ENCODE data around the gene OR8G1.

DNA sequence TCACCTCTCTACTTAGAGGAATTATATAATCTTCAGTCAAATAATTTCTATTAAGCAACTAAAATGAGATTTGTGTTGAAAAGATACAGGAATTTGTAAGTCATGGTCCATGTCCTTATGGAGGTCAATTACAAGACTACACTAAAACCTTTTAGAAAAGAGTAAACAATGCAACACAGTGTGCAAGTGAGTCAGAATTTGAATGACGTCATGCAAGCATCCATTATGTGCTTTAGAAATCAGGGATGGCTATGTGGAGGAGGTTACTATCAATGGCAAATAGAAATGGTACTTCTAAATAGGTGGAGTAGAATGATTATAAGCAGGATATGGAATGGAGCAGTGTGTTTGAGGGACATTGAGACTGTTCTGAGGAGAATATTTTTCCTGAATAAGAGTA is 41.2 kb upstream of the OR8G1 start:
- TF ChIP-seq, protein P1, sequence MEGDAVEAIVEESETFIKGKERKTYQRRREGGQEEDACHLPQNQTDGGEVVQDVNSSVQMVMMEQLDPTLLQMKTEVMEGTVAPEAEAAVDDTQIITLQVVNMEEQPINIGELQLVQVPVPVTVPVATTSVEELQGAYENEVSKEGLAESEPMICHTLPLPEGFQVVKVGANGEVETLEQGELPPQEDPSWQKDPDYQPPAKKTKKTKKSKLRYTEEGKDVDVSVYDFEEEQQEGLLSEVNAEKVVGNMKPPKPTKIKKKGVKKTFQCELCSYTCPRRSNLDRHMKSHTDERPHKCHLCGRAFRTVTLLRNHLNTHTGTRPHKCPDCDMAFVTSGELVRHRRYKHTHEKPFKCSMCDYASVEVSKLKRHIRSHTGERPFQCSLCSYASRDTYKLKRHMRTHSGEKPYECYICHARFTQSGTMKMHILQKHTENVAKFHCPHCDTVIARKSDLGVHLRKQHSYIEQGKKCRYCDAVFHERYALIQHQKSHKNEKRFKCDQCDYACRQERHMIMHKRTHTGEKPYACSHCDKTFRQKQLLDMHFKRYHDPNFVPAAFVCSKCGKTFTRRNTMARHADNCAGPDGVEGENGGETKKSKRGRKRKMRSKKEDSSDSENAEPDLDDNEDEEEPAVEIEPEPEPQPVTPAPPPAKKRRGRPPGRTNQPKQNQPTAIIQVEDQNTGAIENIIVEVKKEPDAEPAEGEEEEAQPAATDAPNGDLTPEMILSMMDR (IDR thresholded peaks at IDR 0.05): no peak
- TF ChIP-seq POLR2A (IDR thresholded peaks at IDR 0.05): no peak
- no peak for TF ChIP-seq POLR2AphosphoS5 (IDR thresholded peaks at IDR 0.05)

Data from stomach (tissue), 4 donors.